ENCODE results near the gene KHDC4. TPM values are rescaled to one million over a fixed set of nuclear protein-coding genes. Genes with fewer than 3 reads are reported as not detected.

KHDC4 gene
- total and polyA plus RNA-seq, 2 of the 13 experiments (the other 11 are each of a cell fraction or from before 2014, with no cell fraction given): 33.5 to 92.0 TPM

DNA sequence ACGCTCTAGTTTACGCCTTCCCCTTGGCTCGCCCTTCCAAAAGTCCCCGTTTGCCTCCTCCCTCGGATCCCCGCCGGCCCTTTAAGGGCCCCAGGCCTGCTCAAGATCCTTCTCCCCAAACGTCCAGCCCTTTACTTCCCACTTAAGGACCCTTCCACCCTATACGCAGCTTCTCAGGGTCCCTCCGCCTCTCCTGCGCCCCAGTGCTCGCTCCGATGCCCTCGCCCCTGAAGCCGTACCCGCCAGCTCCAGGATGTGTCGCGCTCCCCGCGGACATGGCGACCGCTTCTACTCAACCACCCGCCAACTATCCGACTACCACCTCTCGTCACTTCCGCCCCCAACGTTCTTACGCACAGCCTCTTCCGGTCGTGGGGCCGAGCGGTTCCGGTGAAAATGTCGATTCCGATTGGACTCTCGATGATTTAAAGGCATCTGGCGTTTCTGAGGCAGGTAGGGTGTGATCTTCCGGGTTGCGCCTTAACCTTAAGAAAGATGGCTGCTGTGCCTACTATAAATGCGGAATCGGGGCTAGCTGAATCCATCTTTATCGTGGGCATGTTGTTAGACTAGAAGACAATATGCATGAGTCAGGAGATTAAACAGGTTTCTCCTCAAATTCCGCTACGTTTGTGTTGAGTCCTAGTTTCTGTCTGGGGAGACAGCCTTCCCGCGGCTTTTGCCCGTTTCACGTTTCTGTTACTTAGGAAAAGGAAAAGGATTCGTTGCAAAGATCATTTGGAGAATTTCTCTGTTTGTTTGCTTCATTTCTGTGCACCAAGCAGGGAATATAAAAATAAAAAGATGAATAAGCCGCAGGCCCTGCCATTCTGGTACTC lies at the start of gene KHDC4 (continued):
- TF ChIP-seq, protein P1, sequence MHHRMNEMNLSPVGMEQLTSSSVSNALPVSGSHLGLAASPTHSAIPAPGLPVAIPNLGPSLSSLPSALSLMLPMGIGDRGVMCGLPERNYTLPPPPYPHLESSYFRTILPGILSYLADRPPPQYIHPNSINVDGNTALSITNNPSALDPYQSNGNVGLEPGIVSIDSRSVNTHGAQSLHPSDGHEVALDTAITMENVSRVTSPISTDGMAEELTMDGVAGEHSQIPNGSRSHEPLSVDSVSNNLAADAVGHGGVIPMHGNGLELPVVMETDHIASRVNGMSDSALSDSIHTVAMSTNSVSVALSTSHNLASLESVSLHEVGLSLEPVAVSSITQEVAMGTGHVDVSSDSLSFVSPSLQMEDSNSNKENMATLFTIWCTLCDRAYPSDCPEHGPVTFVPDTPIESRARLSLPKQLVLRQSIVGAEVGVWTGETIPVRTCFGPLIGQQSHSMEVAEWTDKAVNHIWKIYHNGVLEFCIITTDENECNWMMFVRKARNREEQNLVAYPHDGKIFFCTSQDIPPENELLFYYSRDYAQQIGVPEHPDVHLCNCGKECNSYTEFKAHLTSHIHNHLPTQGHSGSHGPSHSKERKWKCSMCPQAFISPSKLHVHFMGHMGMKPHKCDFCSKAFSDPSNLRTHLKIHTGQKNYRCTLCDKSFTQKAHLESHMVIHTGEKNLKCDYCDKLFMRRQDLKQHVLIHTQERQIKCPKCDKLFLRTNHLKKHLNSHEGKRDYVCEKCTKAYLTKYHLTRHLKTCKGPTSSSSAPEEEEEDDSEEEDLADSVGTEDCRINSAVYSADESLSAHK (CRISPR knock-in tag; IDR thresholded peaks at IDR 0.05; ENCODE audit: borderline replicate concordance): no peak; the same call in 1 of the 2 replicates
- TF ChIP-seq HNRNPH1 (optimal IDR thresholded peaks at IDR 0.05; ENCODE audit: low read depth, low read length) (peak; percentile 95), TBL1XR1 (IDR thresholded peaks at IDR 0.05; ENCODE audit: borderline replicate concordance, low read length, partially characterized antibody) (peak; percentile 11), CBX2 (IDR thresholded peaks at IDR 0.05; ENCODE audit: low read depth, low read length) (no peak), CBX2 (CRISPR knock-in tag; IDR thresholded peaks at IDR 0.05; ENCODE audit: low read depth) (no peak), PCBP2 (optimal IDR thresholded peaks at IDR 0.05; ENCODE audit: low read depth, low read length, poor library complexity, severe bottlenecking) (no peak), HIVEP1 (CRISPR knock-in tag; IDR thresholded peaks at IDR 0.05) (0 out of 2 replicates have a peak, but pooled peaks have one; percentile 43), U2AF2 (IDR thresholded peaks at IDR 0.05; ENCODE audit: low read depth, low read length) (no peak), ATAD3A (CRISPR knock-in tag; IDR thresholded peaks at IDR 0.05) (no peak), ZNF709 (CRISPR knock-in tag; IDR thresholded peaks at IDR 0.05) (peak; percentile 54; the same call in 1 of the 2 replicates), ZNF766 (CRISPR knock-in tag; IDR thresholded peaks at IDR 0.05; ENCODE audit: borderline replicate concordance) (peak; percentile 77; the same call in 1 of the 2 replicates)
- TF ChIP-seq, protein P2, sequence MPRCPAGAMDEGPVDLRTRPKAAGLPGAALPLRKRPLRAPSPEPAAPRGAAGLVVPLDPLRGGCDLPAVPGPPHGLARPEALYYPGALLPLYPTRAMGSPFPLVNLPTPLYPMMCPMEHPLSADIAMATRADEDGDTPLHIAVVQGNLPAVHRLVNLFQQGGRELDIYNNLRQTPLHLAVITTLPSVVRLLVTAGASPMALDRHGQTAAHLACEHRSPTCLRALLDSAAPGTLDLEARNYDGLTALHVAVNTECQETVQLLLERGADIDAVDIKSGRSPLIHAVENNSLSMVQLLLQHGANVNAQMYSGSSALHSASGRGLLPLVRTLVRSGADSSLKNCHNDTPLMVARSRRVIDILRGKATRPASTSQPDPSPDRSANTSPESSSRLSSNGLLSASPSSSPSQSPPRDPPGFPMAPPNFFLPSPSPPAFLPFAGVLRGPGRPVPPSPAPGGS (CRISPR knock-in tag; IDR thresholded peaks at IDR 0.05): peak; percentile 47; the same call in 1 of the 2 replicates
- TF ChIP-seq, protein P3, sequence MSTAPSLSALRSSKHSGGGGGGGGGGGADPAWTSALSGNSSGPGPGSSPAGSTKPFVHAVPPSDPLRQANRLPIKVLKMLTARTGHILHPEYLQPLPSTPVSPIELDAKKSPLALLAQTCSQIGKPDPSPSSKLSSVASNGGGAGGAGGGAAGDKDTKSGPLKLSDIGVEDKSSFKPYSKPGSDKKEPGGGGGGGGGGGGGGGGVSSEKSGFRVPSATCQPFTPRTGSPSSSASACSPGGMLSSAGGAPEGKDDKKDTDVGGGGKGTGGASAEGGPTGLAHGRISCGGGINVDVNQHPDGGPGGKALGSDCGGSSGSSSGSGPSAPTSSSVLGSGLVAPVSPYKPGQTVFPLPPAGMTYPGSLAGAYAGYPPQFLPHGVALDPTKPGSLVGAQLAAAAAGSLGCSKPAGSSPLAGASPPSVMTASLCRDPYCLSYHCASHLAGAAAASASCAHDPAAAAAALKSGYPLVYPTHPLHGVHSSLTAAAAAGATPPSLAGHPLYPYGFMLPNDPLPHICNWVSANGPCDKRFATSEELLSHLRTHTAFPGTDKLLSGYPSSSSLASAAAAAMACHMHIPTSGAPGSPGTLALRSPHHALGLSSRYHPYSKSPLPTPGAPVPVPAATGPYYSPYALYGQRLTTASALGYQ (CRISPR knock-in tag; IDR thresholded peaks at IDR 0.05): peak; percentile 37; the same call in 1 of the 2 replicates
- TF ChIP-seq, protein P4, sequence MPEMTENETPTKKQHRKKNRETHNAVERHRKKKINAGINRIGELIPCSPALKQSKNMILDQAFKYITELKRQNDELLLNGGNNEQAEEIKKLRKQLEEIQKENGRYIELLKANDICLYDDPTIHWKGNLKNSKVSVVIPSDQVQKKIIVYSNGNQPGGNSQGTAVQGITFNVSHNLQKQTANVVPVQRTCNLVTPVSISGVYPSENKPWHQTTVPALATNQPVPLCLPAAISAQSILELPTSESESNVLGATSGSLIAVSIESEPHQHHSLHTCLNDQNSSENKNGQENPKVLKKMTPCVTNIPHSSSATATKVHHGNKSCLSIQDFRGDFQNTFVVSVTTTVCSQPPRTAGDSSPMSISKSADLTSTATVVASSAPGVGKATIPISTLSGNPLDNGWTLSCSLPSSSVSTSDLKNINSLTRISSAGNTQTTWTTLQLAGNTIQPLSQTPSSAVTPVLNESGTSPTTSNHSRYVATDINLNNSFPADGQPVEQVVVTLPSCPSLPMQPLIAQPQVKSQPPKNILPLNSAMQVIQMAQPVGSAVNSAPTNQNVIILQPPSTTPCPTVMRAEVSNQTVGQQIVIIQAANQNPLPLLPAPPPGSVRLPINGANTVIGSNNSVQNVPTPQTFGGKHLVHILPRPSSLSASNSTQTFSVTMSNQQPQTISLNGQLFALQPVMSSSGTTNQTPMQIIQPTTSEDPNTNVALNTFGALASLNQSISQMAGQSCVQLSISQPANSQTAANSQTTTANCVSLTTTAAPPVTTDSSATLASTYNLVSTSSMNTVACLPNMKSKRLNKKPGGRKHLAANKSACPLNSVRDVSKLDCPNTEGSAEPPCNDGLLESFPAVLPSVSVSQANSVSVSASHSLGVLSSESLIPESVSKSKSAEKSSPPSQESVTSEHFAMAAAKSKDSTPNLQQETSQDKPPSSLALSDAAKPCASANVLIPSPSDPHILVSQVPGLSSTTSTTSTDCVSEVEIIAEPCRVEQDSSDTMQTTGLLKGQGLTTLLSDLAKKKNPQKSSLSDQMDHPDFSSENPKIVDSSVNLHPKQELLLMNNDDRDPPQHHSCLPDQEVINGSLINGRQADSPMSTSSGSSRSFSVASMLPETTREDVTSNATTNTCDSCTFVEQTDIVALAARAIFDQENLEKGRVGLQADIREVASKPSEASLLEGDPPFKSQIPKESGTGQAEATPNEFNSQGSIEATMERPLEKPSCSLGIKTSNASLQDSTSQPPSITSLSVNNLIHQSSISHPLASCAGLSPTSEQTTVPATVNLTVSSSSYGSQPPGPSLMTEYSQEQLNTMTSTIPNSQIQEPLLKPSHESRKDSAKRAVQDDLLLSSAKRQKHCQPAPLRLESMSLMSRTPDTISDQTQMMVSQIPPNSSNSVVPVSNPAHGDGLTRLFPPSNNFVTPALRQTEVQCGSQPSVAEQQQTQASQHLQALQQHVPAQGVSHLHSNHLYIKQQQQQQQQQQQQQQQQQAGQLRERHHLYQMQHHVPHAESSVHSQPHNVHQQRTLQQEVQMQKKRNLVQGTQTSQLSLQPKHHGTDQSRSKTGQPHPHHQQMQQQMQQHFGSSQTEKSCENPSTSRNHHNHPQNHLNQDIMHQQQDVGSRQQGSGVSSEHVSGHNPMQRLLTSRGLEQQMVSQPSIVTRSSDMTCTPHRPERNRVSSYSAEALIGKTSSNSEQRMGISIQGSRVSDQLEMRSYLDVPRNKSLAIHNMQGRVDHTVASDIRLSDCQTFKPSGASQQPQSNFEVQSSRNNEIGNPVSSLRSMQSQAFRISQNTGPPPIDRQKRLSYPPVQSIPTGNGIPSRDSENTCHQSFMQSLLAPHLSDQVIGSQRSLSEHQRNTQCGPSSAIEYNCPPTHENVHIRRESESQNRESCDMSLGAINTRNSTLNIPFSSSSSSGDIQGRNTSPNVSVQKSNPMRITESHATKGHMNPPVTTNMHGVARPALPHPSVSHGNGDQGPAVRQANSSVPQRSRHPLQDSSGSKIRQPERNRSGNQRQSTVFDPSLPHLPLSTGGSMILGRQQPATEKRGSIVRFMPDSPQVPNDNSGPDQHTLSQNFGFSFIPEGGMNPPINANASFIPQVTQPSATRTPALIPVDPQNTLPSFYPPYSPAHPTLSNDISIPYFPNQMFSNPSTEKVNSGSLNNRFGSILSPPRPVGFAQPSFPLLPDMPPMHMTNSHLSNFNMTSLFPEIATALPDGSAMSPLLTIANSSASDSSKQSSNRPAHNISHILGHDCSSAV (CRISPR knock-in tag; IDR thresholded peaks at IDR 0.05; ENCODE audit: borderline replicate concordance): 0 out of 2 replicates have a peak, but pooled peaks have one; percentile 56
